Pancreas (tissue), 10 donors: ENCODE data around the gene SLC26A8. TPM values are rescaled to one million over a fixed set of nuclear protein-coding genes. Genes with fewer than 3 reads are reported as not detected.
"Not testable (repeated sequence)": the region's sequence is repeated elsewhere in the genome, so short reads cannot be mapped to it uniquely, and the experiment has no call there.

Experiments
- ATAC-seq, 4 donors: fragments of 200-7000 bp; cut with Tn5 transposase; one replicate each; pipeline versions ENCODE4 v1.8.0 to v1.9.1; 2020; ENCODE audit warnings: mild to moderate bottlenecking in 4 of 4, moderate library complexity in 4 of 4
- DNase-seq, 6 donors: peaks; one replicate each; pipeline ENCODE4 v3.0.0-alpha.2; 2020
- FAIRE-seq: peaks from 2 replicates; lab custom pipeline; 2012; peaks lifted over from hg19 to GRCh38; lab: Jason Lieb, UNC
- H3K27ac ChIP-seq, 4 donors: fragments of 200-600 bp; sonication (generic); 1 replicate in 3 of 4; 2 replicates in 1 of 4; pipeline versions ENCODE4 v1.5.0 to v1.8.0; 2020
- H3K27me3 ChIP-seq, 4 donors: fragments of 200-600 bp; one replicate each; pipeline ENCODE4 v1.8.0; 2021
- H3K36me3 ChIP-seq, 3 donors: fragments of 200-600 bp; sonication (generic) in 1 of 3; one replicate each; pipeline versions ENCODE4 v1.5.0 to v1.8.0; 2020 to 2021
- H3K4me1 ChIP-seq, 3 donors: fragments of 200-600 bp; one replicate each; pipeline ENCODE4 v1.8.0; 2021
- H3K4me3 ChIP-seq, 4 donors: fragments of 200-600 bp; sonication (generic) in 2 of 4; one replicate each; pipeline versions ENCODE4 v1.5.0 to v1.8.0; 2020 to 2021
- H3K9me3 ChIP-seq, 4 donors: fragments of 200-600 bp; one replicate each; pipeline ENCODE4 v1.8.0; 2021
- WGBS, 2 donors: extraction: QIAGEN DNeasy Blood & Tissue Kit; methylation state at CpG; one replicate each; pipeline ENCODE4 v1.1.7; 2013; 5-methylcytosine and 5-hydroxymethylcytosine counted together
- intact Hi-C, 3 donors: fragments of 100-400 bp; cut with DNase I; formaldehyde crosslinking; loops; one replicate each; pipeline versions ENCODE4 v1.11.1 to v1.14.2; 2022
- polyA plus RNA-seq, 2 donors: library from polyadenylated mRNA; stranded (reverse); fragments of 200-250 nt; gene quantifications; one replicate each; pipeline ENCODE4 v1.2.3, GENCODE V29; 2013
- total RNA-seq, 6 donors: library from RNA; stranded (reverse); fragmentation: NEBNext Ultra II Directional in 4 of 6; extraction: Animal tissue kit (Norgen Biotek cat#: 25700) in 4 of 6; gene quantifications; one replicate each; pipeline versions ENCODE4 v1.2.1 to v1.2.4, GENCODE V29; 2021 to 2023
- TF ChIP-seq, protein P1 (sequence below), 4 donors: fragments of 200-600 bp; sonication (generic) in 3 of 4; IDR thresholded peaks; one replicate each; pipeline versions ENCODE4 v1.5.0 to v1.8.0; 2021; ENCODE audit warnings: antibody characterized with exemption in 4 of 4
- donor health status: healthy with polysubstance abuse.
- donor health status: DM: no; HTN: no; CAD: no; lungs with moderate emphysema.
- donor health status: DM: no; HTN: no; CAD: no.
- donor health status: control.
- donor health status: control.
- donor health status: Bipolar disorder and iron deficiency.
- donor health status: DM: yes; HTN: yes; CAD: no.
- donor health status: DM: no; HTN: no; CAD: no.
- donor health status: DM: no; HTN: no; CAD: no.
- donor health status: DM: yes; HTN: yes; CAD: no.

The SLC26A8 gene
- total and polyA plus RNA-seq, 8 donors, result 0.06 to 0.11 (median 0.07) TPM; not detected in 5

DNA sequence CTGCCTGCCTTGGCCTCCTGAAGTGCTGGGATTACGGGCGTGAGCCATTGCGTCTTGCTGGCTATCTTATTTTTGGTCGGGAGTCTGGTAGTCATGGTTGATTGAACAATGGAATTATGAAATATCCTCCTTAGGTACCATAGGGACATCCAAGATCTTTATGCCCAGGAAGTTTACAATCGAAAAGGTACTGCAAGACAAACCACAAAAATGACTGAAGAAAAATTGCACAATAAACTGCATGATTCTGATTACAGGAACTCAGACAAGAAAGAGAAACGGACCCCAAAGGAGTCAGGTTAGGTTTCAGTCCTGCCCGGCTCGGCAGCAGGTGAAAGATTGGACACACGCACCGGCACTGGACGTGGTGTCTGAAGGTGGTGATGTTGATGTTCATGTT is 5.3 kb downstream of the SLC26A8 start:
- FAIRE-seq, result no peak
- TF ChIP-seq, protein P1, sequence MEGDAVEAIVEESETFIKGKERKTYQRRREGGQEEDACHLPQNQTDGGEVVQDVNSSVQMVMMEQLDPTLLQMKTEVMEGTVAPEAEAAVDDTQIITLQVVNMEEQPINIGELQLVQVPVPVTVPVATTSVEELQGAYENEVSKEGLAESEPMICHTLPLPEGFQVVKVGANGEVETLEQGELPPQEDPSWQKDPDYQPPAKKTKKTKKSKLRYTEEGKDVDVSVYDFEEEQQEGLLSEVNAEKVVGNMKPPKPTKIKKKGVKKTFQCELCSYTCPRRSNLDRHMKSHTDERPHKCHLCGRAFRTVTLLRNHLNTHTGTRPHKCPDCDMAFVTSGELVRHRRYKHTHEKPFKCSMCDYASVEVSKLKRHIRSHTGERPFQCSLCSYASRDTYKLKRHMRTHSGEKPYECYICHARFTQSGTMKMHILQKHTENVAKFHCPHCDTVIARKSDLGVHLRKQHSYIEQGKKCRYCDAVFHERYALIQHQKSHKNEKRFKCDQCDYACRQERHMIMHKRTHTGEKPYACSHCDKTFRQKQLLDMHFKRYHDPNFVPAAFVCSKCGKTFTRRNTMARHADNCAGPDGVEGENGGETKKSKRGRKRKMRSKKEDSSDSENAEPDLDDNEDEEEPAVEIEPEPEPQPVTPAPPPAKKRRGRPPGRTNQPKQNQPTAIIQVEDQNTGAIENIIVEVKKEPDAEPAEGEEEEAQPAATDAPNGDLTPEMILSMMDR (IDR thresholded peaks at IDR 0.05), result no peak
- H3K27ac ChIP-seq, result no peak overlapping the region

DNA sequence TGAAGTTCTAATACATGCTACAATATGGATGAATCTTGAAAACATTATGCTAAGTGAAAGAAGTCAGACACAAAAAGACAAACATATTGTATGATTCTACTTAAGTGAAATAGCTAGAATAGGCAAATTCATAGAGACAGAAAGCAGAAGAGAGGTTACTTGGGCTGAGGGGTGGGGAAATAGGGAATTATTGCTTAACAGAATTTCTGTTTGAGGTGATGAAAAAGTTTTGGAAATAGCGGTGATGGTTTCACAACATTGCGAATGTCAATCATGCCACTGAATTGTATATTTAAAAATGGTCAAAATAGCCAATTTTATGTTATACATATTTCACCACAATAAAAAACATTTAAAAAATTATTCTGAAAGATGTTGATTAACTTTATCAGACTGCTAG is 6.1 kb downstream of the SLC26A8 start:
- ATAC-seq (no peak), DNase-seq (no peak), FAIRE-seq (no peak)
- H3K27ac ChIP-seq, result no peak overlapping the region
- TF ChIP-seq, protein P1 (IDR thresholded peaks at IDR 0.05), result no peak
- H3K36me3 ChIP-seq, result no peaks in the 10 kb centered on the region
- H3K9me3 ChIP-seq, result no peaks in the 10 kb centered on the region
- no peaks in the 10 kb centered on the region for H3K27me3 ChIP-seq
- intact Hi-C loops, result no loop called here
- WGBS, 2 donors, result 95 to 98% methylated on average over 2 of the region's 2 CpGs
- no peaks in the 10 kb centered on the region for H3K4me1 ChIP-seq
- no peak overlapping the region for H3K4me3 ChIP-seq

More for the DNA sequence above, 5.3 kb downstream of the SLC26A8 start:
- no peak for ATAC-seq
- H3K9me3 ChIP-seq, result no peaks in the 10 kb centered on the region
- H3K4me1 ChIP-seq, result no peaks in the 10 kb centered on the region
- WGBS, 2 donors, result 87 to 95% methylated on average over 11 of the region's 11 CpGs
- H3K4me3 ChIP-seq, result no peak overlapping the region
- H3K27me3 ChIP-seq, result no peaks in the 10 kb centered on the region
- H3K36me3 ChIP-seq, result no peaks in the 10 kb centered on the region
- intact Hi-C loops, result no loop called here
- DNase-seq, result no peak

DNA sequence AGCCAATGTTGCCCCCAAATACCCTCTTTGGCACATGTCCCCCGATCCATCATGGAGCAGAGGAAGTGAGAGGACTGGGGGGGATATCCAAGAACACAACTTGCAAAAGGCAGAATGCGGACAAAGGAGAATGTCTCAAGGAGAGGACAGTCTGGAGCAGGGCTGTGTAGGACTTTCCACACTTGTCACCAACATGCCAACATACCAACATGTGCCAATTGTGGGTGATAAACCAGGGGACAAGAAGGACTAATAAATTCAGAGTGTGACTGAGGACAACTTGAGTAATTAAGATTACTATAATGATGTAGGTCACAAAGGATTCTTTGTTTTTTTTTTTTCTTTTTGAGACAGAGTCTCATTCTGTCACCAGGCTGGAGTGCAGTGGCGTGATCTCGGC is 8.8 kb downstream of the SLC26A8 start:
- Histone ChIP-seq H3K27ac (no peak overlapping the region), H3K4me1 (no peaks in the 10 kb centered on the region), H3K27me3 (no peaks in the 10 kb centered on the region), H3K9me3 (no peaks in the 10 kb centered on the region), H3K4me3 (no peak overlapping the region), H3K36me3 (no peaks in the 10 kb centered on the region)
- ATAC-seq (peak in 2 of 4 donors; percentile 27 to 60), DNase-seq (no peak), FAIRE-seq (no peak)
- TF ChIP-seq, protein P1 (IDR thresholded peaks at IDR 0.05), result no peak
- intact Hi-C loops, result no loop called here
- 73 to 79% methylated on average over 4 of the region's 4 CpGs for WGBS, 2 donors

DNA sequence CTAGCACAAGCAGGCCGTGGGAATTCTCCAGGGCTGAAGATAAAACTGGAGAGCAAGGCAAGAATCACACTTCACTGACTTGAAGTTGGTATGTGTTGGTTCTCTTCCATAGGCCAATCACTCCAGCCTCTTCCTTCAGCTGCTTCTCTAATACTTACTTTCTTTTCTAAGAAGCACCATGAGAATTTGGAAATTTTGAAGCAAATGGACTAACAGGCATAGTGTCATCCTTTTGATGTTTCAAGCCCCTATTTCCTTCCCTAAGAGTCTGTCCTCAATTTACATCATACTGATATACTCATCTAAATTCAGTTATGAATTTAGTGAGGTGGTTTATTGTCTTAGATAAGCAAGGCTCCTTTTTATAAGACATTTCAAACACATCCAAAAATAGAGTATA is 24.0 kb downstream of the SLC26A8 start:
- no peaks in the 10 kb centered on the region for H3K9me3 ChIP-seq
- DNase-seq, result no peak
- no peak overlapping the region for H3K27ac ChIP-seq
- H3K27me3 ChIP-seq, result no peaks in the 10 kb centered on the region
- FAIRE-seq, result no peak
- no peak for ATAC-seq
- H3K36me3 ChIP-seq, result no peaks in the 10 kb centered on the region
- TF ChIP-seq, protein P1 (IDR thresholded peaks at IDR 0.05), result no peak
- H3K4me3 ChIP-seq, result no peak overlapping the region
- H3K4me1 ChIP-seq, result no peaks in the 10 kb centered on the region
- WGBS, 2 donors, result 74 to 79% methylated on average over 1 of the region's 1 CpG
- intact Hi-C loops, result no loop called here

DNA sequence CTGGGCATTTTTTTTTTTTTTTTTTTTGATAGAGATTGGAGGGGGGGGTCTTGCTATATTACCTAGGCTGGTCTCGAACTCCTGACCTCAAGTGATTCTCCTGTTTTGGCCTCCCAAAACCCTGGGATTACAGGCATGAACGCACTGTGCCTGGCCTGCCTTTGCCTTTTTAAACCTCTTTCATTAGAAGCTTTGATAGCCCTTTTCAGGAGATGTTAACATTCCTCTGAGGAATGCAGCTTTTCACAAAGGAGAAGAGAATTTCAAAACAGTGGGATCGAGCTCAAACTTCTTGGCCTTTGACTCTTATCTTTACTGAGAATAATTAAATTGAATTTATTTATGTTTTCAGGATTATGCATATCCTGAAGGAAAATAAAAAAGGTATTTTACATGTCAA is 31.3 kb downstream of the SLC26A8 start:
- no peak overlapping the region for H3K27ac ChIP-seq
- intact Hi-C loops, result no loop called here
- ATAC-seq, result no peak
- FAIRE-seq, result no peak
- DNase-seq, result no peak
- H3K4me1 ChIP-seq, result no peaks in the 10 kb centered on the region
- H3K4me3 ChIP-seq, result no peak overlapping the region
- no peaks in the 10 kb centered on the region for H3K36me3 ChIP-seq
- 83 to 88% methylated on average over 3 of the region's 3 CpGs for WGBS, 2 donors
- TF ChIP-seq, protein P1 (IDR thresholded peaks at IDR 0.05), result no peak
- no peaks in the 10 kb centered on the region for H3K9me3 ChIP-seq
- no peaks in the 10 kb centered on the region for H3K27me3 ChIP-seq

DNA sequence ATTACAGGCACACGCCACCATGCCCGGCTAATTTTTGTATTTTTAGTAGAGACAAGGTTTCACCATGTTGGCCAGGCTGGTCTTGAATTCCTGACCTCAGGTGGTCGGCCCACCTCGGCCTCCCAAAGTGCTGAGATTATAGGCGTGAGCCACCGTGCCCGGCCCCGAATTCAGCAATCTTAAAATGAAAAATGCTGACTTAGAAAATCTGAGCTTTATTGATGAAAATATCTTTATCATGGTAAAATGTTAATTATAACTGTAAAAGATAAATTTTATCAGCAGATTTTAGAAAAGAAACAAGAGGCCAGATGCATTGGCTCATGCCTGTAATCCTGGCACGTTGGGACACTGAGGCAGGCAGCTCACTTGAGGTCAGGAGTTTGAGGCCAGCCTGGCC is 36.4 kb downstream of the SLC26A8 start:
- H3K4me1 ChIP-seq, FAIRE-seq, ATAC-seq, H3K27me3 ChIP-seq, H3K36me3 ChIP-seq, H3K9me3 ChIP-seq, intact Hi-C loops, H3K4me3 ChIP-seq, DNase-seq, H3K27ac ChIP-seq: not testable (repeated sequence)
- WGBS, 2 donors, result 84 to 91% methylated on average over 9 of the region's 9 CpGs
